ENCODE data around the gene PHACTR3.
"Not testable (repeated sequence)": the region's sequence is repeated elsewhere in the genome, so short reads cannot be mapped to it uniquely, and the experiment has no call there.

GRCh38 chr20:59856941-59857340 lies 252.6 kb downstream of the PHACTR3 start:
- TF ChIP-seq CTCF, POLR2A (IDR thresholded peaks at IDR 0.05): not testable (repeated sequence)
